HEK293T (cell line): ENCODE data around the gene PGM5.
"Not testable (repeated sequence)": the region's sequence is repeated elsewhere in the genome, so short reads cannot be mapped to it uniquely, and the experiment has no call there.

ENCODE experiments used
- CTCF ChIA-PET: fragments of 350-600 bp; formaldehyde crosslinking; extraction: SDS; loops from one replicate; lab custom pipeline; 2021; ENCODE audit warnings: antibody characterized with exemption, inconsistent platforms; lab: Yijun Ruan, JAX
- POLR2A ChIA-PET: fragments of 350-600 bp; formaldehyde crosslinking; extraction: SDS; loops from one replicate; lab custom pipeline; 2020; ENCODE audit warnings: antibody characterized with exemption, inconsistent platforms; lab: Yijun Ruan, JAX
- DNase-seq: peaks from one replicate; pipeline ENCODE4 v3.0.0; 2012; ENCODE audit warnings: mixed read lengths; ENCODE audit errors: extremely low spot score

Gene PGM5

DNA sequence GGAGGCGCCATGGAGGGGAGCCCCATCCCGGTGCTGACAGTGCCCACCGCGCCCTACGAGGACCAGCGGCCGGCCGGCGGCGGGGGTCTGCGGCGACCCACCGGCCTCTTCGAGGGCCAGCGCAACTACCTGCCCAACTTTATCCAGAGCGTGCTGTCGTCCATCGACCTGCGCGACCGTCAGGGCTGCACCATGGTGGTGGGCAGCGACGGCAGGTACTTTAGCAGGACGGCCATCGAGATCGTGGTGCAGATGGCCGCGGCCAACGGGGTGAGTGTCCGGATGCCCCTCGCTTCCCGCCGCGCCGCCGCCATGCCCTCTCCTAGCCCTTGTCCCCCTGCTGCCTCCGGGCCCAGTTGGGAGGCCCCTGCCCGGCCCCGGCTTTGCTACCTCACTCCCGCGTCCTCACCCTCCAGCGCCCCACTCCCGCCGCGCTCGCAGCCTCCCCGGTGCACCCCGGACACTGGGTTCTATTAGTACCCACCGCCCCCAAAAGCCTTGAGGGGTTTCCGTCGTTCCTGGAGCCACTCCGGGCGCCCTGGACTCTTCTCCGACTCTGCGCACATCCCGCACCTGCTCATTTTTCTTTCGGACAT lies 806 bp downstream of the PGM5 start:
- POLR2A ChIA-PET, CTCF ChIA-PET, DNase-seq: not testable (repeated sequence)

DNA sequence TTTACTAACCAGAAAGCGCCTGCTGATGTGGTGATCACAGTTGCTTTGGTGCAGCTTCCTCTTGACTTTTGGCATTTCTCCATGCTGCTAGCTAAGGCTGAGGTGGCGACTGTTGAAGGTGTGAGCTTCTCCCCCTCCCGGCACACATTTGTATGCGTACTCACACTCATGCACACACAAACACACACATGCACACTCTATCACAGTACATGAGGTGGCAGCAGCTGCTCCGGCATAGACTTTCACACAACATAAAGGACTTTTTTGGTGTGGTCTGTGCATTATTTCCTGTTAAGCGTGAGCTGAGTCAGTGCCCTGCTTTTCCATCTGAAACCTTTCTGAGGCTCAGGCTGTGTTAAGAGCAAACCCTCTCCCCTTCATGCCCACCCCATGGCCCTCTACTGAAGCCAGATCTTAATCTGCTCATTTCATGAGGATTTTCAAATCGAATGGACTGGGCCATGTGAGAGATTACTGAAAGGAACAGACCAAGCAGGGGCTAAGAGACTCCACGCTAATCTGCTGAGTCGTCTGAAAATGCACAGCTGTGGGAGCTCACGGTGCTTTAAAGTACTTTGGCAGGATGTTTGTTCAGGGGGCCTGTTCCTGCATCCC lies 10.6 kb downstream of the PGM5 start:
- DNase-seq, CTCF ChIA-PET, POLR2A ChIA-PET: not testable (repeated sequence)

- CTCF ChIA-PET, DNase-seq, POLR2A ChIA-PET: not testable (repeated sequence)
Observed at GRCh38 chr9:68375789-68376188, 19.4 kb downstream of the PGM5 start.

- POLR2A ChIA-PET, DNase-seq, CTCF ChIA-PET: not testable (repeated sequence)
Observed at GRCh38 chr9:68377723-68378122, 21.3 kb downstream of the PGM5 start.

DNA sequence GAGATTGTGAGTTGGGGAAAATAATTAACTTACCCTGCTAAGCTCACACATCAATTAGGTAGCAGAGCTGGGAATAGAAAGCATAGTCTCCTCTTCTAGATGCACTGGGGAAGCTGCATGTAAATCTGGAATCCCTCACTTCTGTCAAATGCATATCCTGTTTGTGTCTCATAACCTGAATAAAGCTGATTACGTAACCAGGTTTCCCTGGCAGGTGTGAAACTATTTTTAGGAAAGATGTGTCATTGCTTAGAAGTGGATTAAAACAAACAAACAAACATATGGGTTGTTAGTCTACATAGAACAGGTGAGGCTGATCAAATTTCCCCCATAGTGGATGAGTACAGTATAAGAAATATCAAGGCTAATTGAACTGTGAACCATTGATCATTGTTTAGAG lies 27.5 kb downstream of the PGM5 start:
- DNase-seq, CTCF ChIA-PET, POLR2A ChIA-PET: not testable (repeated sequence)

- POLR2A ChIA-PET, CTCF ChIA-PET, DNase-seq: not testable (repeated sequence)
Observed at GRCh38 chr9:68389558-68389957, 33.1 kb downstream of the PGM5 start.

DNA sequence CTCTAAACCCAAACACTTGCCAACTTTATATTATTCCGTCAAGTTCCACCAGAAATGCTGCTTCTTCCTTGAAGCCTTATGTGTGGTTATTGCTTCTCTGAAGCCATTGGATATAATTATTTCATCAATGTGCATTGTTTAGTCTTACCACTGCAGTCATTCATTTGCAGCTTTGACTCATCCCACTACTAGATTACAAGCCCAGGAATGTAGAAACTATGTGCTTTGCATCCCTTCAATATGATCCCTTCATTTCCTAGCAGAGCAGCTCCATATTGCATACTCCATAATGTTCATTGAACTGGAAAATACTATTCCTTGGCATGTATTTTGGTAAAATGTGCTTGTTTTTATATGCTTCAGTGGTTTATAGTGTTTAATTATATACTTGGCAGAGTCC lies 34.3 kb downstream of the PGM5 start:
- DNase-seq, CTCF ChIA-PET, POLR2A ChIA-PET: not testable (repeated sequence)

DNA sequence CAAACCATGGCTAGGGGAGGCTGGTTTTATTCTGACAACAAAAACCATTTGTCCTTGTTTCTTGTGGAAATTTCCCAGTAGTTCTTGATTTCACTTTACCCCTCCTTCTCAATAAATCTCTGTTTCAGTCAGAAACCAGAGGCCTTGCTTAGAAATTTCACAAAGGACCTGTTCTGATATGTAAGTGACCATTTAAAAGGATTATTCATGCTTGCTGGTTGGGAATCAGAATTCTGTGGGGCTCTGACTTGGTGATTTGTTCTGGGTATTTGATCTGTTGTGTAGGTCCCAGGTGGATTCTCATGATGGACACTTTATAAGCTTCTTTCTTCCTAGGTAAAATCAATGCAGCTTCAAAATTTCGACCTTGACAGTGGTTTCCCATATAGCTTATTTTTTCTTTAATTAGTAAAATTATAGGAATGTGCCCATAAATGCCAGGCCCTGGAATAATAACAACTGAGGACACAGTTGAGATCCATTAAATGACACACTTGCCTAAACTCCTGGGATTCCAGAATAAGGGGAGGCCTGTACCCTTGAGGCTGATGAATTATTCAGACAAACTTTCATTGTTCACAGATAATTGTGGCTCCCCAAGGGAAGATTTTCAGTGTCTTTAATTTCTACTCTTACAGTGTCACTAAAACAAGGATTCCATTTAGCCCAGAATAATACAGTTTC lies 40.1 kb downstream of the PGM5 start:
- CTCF ChIA-PET, POLR2A ChIA-PET, DNase-seq: not testable (repeated sequence)

DNA sequence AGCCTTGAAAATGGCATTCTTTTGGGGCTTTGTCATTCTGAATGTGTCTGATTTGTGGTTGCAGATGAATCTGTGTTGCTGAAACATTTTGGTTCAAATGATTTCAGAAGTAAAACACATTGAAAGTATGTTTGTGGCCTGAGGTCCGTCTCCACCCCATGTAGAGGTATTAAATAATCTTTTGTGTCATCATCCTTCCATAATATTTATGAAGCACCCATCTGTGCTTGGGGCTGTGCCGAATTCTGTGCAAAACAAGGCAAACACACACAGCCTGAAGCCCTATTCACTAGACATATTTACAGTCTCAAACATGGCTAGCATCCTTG lies 40.6 kb downstream of the PGM5 start:
- DNase-seq, CTCF ChIA-PET, POLR2A ChIA-PET: not testable (repeated sequence)

DNA sequence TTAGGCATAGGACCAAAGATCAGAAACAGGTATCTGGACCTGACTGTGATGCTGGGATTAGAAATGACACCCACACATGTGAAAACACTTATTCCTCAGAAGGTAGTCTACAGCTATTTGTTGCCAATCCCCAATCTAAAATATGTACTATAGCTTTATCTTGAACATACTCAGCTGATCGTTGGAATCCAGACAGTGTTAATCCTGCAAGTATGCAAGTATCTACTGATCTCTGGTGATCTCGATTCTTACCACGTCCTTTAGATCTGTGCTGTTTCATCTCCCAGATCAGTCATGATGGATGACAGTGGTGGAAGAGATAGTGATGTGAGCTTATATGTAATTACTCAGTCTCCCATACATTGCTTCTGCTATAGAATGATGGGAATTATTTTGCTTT lies 41.4 kb downstream of the PGM5 start:
- POLR2A ChIA-PET, DNase-seq, CTCF ChIA-PET: not testable (repeated sequence)

DNA sequence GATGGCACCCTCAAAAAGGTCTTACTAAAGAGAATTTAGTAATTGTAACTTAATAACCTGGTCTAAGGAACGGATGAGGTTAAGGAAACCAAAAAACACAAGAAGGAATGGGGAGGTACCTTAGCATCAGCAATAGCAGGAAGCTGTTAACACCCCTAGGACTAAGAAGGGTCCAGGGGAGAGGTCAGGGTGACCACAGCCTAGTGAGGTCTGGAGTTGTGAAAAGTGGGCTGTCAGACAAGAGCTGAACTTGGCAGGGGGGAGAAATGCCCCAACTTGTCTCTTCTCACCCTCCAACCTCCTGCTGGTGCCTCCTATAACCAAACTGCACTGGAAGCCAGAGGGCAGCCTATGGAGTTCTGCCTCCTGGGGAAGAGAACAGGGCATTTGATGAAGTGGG lies 41.9 kb downstream of the PGM5 start:
- POLR2A ChIA-PET, DNase-seq, CTCF ChIA-PET: not testable (repeated sequence)

- POLR2A ChIA-PET, CTCF ChIA-PET, DNase-seq: not testable (repeated sequence)
Observed at GRCh38 chr9:68404421-68405185, 48.2 kb downstream of the PGM5 start.

GRCh38 chr9:68411865-68412264 lies 55.5 kb downstream of the PGM5 start:
- CTCF ChIA-PET, POLR2A ChIA-PET, DNase-seq: not testable (repeated sequence)

DNA sequence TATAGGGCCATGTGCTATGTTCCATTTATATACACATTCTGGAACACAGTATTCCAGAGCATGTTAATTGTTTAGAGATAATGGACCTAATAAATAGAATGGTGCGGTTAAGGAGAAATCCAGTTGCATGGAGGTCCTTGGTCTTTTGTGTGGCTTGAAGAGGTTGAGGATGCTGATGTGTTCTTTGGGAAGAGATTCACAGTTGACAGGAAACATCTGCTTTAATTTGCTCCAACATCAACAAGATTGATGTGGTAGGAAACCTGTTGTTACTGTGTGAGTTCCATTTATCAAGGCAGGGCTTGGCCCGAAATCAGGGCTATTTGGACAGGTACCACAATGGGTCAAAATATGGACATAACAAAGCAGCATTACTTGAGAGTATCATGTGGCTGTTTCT lies 56.3 kb downstream of the PGM5 start:
- DNase-seq, POLR2A ChIA-PET, CTCF ChIA-PET: not testable (repeated sequence)

- DNase-seq, POLR2A ChIA-PET, CTCF ChIA-PET: not testable (repeated sequence)
Observed at GRCh38 chr9:68415065-68415464, 58.7 kb downstream of the PGM5 start.
